ENCODE results near the gene IL17B. TPM values are rescaled to one million over a fixed set of nuclear protein-coding genes. Genes with fewer than 3 reads are reported as not detected.
A peak's percentile ranks its signal among the peaks of the same experiment; 100 is the strongest.

The IL17B gene
- total RNA-seq, 1 donor from 2014 or later = not detected

DNA sequence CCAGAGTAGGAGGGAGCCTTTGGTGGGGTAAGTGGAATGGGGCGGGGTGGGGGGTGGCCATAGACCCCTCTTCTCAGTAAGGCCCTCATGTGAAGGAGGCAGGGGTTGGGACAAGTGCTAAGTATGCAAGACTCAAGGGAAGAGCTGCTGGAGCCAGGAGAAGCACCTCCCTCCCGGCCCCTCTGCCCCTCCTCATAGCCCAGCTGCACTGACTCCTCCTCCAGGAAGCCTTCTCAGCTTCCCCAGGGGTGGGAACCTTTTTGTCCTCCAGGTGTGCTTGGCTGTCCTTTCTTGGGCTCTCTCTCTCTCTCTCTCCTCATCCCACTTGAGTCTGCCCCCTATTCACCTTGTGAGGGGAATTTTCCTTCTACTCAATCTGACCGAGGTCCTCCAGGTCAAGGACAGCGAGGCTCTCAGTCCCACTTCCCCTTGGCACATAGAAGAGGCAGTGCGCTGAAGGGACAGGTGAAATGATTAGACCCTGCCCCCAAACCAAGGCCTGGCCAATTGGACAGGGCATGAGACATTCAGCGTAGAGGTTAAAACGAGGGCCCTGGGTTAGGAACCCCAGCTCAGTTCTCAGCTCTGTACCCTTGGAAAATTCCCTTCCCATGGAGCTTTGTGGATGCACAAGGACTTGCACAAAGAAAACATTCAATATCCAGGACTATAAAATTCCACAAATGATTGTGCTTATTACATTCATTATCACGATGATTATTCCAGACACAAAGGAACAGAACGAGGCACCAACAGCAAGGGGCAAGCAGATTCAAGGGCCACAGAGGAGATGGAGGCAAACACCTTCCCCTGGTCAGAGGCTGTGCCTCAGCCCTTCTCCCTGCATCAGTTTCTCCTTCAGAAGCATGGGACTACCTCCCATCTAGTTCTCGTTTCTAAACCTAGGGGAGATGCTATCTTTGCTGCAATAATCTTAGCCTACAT lies 45.6 kb upstream of the IL17B start:
- H3K36me3 Mint-ChIP-seq (ENCODE audit: low read depth, unreplicated experiment) = peaks cover 10% of the 10 kb centered on the region
- H3K27ac Mint-ChIP-seq (ENCODE audit: unreplicated experiment) = no peak overlapping the region
- no peak for DNase-seq (ENCODE audit: low spot score)
- peaks cover 3% of the 10 kb centered on the region for H3K27me3 Mint-ChIP-seq (ENCODE audit: unreplicated experiment)
- no peaks in the 10 kb centered on the region for H3K9me3 Mint-ChIP-seq (ENCODE audit: unreplicated experiment)
- no peak overlapping the region for H3K4me3 Mint-ChIP-seq (ENCODE audit: unreplicated experiment)
- H3K4me1 Mint-ChIP-seq (ENCODE audit: unreplicated experiment) = peaks cover 35% of the 10 kb centered on the region
- TF ChIP-seq CTCF (IDR thresholded peaks at IDR 0.05; ENCODE audit: unreplicated experiment) = no peak

GRCh38 chr5:149423794-149424268 lies 44.7 kb upstream of the IL17B start:
- no peaks in the 10 kb centered on the region for H3K9me3 Mint-ChIP-seq (ENCODE audit: unreplicated experiment)
- H3K4me3 Mint-ChIP-seq (ENCODE audit: unreplicated experiment) = no peak overlapping the region
- no peak overlapping the region for H3K27ac Mint-ChIP-seq (ENCODE audit: unreplicated experiment)
- no peak for TF ChIP-seq CTCF (IDR thresholded peaks at IDR 0.05; ENCODE audit: unreplicated experiment)
- H3K4me1 Mint-ChIP-seq (ENCODE audit: unreplicated experiment) = peaks cover 31% of the 10 kb centered on the region
- DNase-seq (ENCODE audit: low spot score) = no peak
- H3K36me3 Mint-ChIP-seq (ENCODE audit: low read depth, unreplicated experiment) = peaks cover 10% of the 10 kb centered on the region
- peaks cover 3% of the 10 kb centered on the region for H3K27me3 Mint-ChIP-seq (ENCODE audit: unreplicated experiment)

DNA sequence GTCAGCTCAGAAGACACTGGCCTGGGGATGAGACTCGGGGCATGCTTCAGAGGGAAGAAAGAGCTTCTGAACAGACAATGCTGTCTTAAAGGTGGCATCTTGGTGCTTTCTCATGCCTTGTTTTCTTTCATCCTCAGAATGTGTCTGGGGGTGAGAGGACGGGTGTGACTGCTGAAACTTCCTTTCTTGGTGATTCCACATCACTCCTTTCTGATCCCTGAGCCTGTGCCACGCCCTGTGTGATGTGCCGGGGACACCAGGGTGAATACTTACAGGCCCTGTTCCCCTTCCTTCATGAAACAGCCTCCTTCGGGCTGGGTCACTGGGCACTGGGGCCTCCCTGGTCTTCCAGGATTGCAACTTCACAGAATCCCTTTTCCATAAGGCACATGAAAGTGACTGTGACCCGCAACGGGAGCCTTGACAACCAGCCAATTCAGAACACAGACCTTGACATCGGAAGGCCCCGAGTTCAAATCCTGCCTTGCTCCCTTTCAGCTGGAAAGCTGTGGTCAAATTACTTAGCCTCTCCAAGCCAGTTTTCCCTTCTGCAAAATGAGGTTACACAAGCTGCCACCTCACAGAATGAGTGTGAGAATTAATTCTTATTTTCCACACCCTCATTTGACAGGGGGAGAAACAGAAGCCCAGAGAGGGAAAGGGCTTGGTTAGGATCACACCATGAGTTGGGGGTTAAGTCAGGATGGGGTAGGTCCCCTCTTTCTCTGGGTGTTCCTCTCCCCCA lies 44.1 kb upstream of the IL17B start:
- DNase-seq (ENCODE audit: low spot score) = no peak
- H3K4me3 Mint-ChIP-seq (ENCODE audit: unreplicated experiment) = no peak overlapping the region
- H3K9me3 Mint-ChIP-seq (ENCODE audit: unreplicated experiment) = no peaks in the 10 kb centered on the region
- H3K4me1 Mint-ChIP-seq (ENCODE audit: unreplicated experiment) = peaks cover 26% of the 10 kb centered on the region
- TF ChIP-seq CTCF (IDR thresholded peaks at IDR 0.05; ENCODE audit: unreplicated experiment) = no peak
- H3K27me3 Mint-ChIP-seq (ENCODE audit: unreplicated experiment) = peaks cover under 1% of the 10 kb centered on the region
- H3K27ac Mint-ChIP-seq (ENCODE audit: unreplicated experiment) = peak overlapping the region; percentile 42
- peaks cover 10% of the 10 kb centered on the region for H3K36me3 Mint-ChIP-seq (ENCODE audit: low read depth, unreplicated experiment)

- peak; percentile 24 for DNase-seq (ENCODE audit: low spot score)
- Mint-ChIP-seq H3K36me3 (ENCODE audit: low read depth, unreplicated experiment) (peaks cover 10% of the 10 kb centered on the region), H3K27me3 (ENCODE audit: unreplicated experiment) (peaks cover 5% of the 10 kb centered on the region), H3K4me1 (ENCODE audit: unreplicated experiment) (peaks cover 30% of the 10 kb centered on the region), H3K4me3 (ENCODE audit: unreplicated experiment) (no peak overlapping the region), H3K27ac (ENCODE audit: unreplicated experiment) (no peak overlapping the region), H3K9me3 (ENCODE audit: unreplicated experiment) (no peaks in the 10 kb centered on the region)
- TF ChIP-seq CTCF (IDR thresholded peaks at IDR 0.05; ENCODE audit: unreplicated experiment) = no peak
These were observed 43.4 kb upstream of the IL17B start for GRCh38 chr5:149422366-149423048.
